ENCODE measurements around the gene DOCK2.

GRCh38 chr5:169923988-169924387 is 286.9 kb downstream of the DOCK2 start:
- no peak for TF ChIP-seq CTCF (IDR thresholded peaks at IDR 0.05)
- TF ChIP-seq POLR2AphosphoS5 (IDR thresholded peaks at IDR 0.05): no peak
- TF ChIP-seq EP300 (IDR thresholded peaks at IDR 0.05): no peak
